ENCODE results near the gene PCBP4.

DNA sequence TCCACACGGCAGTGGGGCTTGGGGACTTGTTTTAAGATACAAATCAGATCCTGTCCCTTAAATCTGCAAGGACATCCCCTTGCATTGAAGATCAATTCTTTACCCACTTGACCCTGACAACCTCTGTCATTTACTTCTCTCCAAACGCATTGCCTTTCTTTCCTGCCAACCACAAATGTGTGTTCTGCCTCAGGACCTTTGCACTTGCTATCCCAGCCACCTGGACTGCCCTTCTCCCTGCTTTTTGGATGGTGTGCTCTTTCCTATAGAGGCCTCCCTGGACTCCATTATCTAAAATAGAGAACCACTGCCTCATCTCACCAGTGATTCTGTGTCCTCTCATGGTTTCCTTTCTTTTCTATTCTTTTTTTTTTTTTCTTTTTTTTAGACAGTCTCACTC lies 29.9 kb upstream of the PCBP4 start:
- TF ChIP-seq, protein P1, sequence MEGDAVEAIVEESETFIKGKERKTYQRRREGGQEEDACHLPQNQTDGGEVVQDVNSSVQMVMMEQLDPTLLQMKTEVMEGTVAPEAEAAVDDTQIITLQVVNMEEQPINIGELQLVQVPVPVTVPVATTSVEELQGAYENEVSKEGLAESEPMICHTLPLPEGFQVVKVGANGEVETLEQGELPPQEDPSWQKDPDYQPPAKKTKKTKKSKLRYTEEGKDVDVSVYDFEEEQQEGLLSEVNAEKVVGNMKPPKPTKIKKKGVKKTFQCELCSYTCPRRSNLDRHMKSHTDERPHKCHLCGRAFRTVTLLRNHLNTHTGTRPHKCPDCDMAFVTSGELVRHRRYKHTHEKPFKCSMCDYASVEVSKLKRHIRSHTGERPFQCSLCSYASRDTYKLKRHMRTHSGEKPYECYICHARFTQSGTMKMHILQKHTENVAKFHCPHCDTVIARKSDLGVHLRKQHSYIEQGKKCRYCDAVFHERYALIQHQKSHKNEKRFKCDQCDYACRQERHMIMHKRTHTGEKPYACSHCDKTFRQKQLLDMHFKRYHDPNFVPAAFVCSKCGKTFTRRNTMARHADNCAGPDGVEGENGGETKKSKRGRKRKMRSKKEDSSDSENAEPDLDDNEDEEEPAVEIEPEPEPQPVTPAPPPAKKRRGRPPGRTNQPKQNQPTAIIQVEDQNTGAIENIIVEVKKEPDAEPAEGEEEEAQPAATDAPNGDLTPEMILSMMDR (IDR thresholded peaks at IDR 0.05; ENCODE audit: low read depth, low read length), result no peak
- no peak for TF ChIP-seq EZH2phosphoT487 (IDR thresholded peaks at IDR 0.05; ENCODE audit: low read depth)

Data from OCI-LY3 (cell line).